Lung microvascular endothelial cell (primary cell): ENCODE data around the gene DNHD1. TPM values are rescaled to one million over a fixed set of nuclear protein-coding genes. Genes with fewer than 3 reads are reported as not detected.

Experiments used
- DNase-seq, 2 donors: peaks; one replicate each; pipeline versions ENCODE4 v3.0.0 to v3.0.0-alpha.2; 2010; ENCODE audit warnings: low read depth in 2 of 2
- total RNA-seq: library from RNA; depleted of rRNA; stranded (reverse); fragments of >200 nt; gene quantifications from 2 replicates; pipeline ENCODE4 v1.2.1, GENCODE V29; 2014

The DNHD1 gene
- total RNA-seq, 1 donor from 2014 or later = 1.6 TPM

DNA sequence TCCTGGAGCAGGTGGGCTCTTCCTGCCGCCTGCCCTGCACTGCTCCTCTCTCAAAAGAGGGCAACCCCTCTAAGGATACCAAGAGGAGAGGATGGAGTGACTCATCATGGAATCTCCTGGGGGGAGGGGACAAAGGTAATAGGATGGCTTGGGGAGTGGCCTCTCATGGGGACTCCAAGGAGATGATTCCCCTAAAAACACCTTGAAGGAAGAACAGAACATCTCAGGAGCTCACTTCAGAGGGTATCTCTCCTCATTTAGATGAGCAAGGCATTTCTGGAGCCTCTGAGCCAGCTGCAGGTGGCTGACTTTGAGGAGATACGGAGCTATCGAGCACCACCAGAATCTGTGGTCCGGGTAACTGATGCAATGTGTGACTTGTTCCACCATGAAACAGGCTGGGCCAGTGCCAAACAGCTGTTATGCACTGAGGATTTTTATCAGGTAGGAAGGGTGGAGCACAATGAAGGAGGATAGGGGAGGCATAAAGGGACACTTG lies 66.1 kb downstream of the DNHD1 start:
- no peak for DNase-seq

DNA sequence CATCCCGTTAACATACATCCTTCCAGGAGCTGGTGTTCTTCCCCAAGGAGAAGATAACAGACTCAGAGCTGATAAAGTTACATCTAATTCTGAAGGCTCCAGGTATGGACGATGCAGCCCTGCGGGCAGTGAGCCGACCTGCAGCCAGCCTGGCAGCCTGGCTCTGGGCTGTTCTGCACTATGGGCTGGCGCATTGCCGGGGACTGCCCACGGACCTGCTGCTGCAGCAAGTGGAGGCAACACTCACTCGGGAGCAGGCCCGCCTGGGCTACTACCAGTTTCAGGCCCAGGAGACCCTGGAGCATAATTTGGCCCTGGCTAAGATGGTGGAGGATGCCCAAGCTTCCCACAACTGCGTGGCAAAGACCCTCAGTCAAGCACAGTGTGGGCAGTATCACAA lies 66.6 kb downstream of the DNHD1 start:
- no peak for DNase-seq

DNA sequence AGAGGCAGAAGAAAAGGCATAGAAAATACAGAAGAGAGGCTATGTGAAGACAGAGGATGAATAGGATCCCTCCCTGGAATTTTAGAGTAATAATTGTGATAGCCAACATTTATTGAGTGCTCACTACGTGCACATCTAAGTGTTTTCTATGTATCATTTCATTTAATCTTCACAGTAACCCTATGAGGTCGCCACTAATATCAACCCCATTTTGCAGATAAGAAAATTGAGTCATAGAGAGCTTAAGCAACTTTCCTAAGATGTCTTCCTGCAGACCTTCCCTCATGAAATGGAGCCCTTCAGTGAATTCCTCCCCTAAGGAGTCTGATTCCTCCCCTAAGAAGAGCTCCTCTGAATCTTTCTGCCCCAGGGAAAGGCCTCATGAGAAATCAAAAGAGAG lies 68.2 kb downstream of the DNHD1 start:
- no peak for DNase-seq

DNA sequence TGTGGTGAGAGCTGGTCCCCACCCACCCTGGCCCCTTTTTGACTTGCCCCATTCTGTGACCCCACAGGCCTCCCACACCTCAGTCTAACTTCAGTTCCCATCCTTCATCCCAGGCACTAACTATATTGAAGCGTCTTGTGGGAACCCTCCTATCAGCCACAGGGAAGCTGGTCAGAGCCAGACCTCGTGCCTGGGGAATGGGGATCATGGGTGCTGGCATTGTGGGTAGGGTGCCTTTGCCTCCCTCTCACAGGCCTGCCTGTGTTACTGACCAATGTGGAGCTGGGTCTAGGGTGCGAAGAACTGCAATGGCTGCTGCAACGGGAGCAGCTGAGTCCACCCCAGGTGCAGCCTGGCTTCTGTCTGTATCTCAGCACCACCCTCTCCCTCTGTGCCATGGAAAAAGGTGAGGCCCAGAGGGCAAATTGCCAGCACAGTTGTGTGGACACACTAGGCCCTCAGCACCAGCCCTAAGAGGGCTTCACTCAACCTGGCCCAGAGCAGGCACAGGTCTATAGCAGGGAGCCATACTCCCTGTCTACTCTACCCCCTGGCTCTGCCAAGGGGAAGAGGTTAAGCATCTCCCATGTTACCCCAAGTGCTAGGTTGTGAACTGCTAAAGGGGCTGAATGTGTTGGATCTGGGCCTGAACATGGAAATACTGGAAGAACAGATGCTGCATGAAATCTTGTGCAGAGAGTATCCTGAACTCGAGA lies 69.1 kb downstream of the DNHD1 start:
- no peak for DNase-seq

DNA sequence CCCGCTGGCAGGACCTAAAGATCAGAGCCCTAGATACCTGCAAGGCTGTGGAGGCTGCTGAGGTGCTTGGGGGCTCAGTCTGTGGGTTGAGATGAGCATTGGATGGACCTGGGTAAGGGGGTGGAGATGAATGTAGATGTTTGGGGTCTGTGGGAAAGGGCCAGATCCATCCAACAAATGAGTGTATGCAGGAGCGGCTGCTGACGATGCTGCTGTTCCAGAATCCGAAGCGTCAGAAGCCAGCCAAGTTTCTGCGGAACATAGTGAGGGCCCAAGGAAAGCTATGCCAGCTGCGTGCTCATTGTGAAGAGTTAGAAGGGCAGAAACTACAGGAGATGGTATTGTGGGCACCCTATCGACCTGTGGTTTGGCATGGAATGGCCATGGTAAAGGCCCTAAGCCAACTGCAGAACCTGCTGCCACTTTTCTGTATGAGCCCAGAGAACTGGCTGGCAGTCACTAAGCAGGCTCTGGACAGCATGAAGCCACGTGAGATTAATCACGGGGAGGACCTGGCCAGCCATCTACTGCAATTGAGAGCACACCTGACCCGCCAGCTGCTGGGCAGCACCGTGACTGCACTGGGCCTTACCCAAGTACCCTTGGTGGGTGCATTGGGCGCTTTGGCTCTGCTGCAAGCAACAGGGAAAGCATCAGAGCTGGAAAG lies 69.8 kb downstream of the DNHD1 start:
- no peak for DNase-seq

DNA sequence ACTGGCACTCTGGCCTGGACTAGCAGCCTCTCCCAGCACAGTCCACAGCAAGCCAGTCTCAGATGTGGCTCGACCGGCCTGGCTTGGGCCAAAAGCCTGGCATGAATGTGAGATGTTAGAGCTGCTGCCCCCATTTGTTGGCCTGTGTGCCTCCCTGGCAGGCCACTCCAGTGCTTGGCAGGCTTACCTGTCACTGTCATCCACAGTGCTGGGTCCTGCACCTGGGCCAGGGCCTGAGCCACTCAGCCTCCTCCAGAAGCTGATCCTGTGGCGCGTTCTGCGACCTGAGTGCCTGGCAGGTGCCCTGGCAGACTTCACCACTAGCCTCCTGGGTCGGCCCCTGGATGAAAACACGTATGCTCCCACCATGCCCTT lies 70.3 kb downstream of the DNHD1 start:
- DNase-seq = no peak

DNA sequence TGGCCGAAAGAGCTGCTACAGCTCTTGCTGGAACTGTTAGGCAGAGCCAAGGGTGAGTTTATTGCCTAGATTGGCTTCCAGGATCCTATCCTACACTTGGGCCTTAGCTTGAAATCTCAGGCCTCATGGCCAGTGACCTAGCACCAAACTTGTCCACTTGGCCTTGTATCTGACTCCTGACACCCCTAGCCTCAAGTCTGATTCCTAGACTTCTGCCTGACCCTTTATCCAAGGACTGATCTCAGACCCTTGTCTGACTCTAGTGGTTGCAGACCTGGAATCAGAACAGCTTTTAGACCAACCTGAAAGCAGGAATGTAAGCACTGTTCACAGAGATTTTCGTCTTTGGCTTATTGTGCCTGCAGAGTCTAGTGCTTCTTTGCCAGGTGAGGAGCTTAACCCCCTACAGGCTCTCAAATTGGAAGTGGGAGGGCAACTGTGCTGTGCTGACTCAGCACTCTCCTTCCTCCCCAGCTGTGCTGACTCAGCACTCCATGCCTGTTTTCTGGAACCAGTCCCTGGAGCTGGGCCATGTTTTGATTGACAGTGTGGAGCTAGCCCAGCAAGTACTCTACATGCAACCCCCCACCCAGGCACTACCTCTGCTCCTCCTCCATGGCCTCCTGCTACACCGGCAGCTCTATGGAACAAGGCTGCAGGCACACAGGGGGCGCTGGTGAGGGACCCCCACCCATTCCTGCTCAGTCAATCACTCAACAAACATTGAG lies 71.3 kb downstream of the DNHD1 start:
- DNase-seq = peak; percentile 80 to 84

DNA sequence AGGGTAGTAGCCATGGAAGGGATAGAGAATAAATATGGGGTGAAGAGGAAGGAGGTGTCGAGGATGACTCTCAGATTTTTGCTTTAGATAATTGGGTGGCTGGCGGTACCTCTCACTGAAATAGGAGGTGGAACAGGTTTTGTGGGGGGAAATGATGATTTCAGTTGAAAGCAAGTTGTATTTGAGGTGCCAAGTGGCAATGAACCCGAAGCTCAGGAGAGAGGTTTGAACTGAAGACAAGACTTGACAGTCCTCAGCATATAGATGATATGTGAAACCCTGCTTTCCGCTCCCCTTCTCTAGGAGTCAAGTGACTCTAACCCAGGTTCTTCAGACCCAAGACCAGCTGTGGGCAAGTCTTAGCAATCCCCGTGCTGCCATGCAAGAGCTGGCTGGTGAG lies 72.6 kb downstream of the DNHD1 start:
- DNase-seq = no peak

DNA sequence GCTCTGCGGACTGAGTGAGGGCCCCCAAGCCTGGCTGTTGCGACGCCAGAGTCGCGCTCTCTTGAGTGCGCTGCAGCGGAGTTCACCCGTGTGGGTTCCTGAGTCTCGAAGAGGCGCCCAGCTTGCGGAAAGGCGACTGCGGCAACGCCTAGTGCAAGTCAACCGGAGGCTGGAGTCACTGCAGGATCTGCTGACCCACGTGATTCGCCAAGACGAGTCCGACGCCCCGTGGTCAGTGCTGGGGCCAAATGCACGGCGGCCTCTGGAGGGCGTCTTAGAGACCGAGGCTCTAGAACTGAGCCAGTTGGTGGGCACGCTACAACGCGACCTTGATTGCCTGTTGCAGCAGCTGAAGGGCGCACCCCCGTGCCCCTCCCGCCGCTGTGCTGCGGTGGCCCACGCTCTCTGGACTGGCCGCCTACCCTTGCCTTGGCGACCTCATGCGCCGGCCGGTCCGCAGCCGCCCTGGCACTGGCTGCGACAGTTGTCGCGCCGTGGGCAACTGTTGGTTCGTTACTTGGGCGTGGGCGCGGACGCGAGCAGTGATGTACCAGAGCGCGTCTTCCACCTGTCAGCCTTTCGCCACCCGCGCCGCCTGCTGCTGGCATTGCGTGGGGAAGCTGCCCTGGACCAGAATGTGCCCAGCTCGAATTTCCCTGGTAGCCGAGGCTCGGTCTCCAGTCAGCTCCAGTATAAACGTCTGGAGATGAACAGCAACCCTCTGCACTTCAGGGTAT lies 73.8 kb downstream of the DNHD1 start:
- DNase-seq = no peak

DNA sequence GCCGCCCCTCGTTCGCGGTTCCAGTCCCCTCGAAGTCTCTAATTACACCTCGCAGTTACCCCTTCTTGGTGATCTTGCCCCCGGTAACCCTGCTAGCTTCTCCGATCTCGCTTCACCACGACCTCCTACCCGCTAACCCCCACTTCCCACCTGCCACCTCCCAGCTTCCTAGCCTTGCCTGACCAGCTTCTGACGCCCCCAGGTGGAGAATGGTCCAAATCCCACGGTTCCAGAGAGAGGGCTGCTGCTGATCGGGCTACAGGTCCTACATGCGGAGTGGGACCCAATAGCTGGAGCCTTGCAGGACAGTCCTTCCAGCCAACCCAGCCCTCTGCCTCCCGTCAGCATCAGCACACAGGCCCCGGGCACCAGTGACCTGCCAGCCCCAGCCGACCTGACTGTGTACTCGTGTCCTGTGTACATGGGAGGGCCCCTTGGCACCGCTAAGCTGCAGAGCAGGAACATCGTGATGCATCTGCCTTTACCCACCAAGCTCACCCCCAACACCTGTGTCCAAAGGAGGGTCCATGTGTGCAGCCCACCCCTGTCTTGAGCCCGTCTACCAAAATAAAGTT lies 74.4 kb downstream of the DNHD1 start:
- DNase-seq = no peak

DNA sequence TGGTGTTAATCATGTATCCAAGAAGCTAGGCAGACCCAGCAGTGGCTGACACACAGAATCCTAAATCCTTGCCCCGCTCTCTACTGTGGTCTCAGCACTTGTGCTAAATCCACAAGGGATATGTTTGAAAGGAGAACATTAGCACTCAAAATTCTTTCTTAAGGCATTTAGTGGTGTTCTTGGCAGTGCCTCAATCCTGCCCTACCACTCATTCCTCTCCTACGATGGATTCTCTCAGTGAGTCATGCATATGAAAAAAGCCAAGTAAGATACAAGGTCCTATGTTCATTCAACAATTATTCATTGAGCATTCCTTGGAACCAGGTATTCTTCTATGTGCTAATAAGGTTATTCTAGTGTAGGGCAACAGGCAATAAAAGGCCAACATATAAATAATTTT lies 75.1 kb downstream of the DNHD1 start:
- DNase-seq = peak in 1 of 2 donors; percentile 37

DNA sequence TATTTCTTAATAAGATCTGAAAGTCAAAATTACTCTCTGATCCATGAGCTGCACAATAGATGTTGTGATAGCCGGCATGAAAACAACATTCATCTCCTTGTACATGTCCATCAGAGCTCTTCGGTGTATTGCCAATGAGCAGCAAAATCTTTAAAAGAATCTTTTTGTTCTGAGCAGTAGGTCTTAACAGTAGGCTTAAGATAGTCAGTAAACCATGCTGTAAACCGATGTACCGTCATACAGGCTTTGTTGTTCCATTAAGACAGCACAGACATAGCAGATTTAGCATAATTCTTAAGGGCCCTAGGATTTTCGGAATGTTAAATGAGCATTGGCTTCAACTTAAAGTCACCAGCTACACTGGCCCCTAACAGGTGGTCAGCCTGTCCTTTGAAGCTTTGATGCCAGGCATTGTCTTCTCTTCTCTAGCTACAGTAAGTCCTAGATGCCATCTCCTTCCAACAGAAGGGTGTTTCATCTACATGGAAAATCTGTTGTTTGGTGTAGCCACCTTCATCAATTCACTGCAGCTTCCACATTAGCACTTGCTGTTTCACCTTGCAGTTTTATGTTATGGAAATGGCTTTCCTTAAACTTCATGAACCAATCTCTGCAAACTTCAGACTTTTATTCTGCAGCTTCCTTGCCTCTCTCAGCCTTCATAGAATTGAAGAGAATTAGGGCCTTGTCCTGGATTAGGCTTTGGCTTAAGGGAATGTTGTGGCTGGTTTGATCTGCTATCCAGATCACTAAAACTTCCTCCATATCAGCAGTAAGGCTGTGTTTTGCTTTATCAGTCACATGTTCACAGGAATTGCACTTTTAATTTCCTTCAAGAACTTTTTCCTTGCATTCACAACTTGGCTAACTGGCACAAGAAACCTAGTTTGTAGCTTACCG lies 78.0 kb downstream of the DNHD1 start:
- no peak for DNase-seq

DNA sequence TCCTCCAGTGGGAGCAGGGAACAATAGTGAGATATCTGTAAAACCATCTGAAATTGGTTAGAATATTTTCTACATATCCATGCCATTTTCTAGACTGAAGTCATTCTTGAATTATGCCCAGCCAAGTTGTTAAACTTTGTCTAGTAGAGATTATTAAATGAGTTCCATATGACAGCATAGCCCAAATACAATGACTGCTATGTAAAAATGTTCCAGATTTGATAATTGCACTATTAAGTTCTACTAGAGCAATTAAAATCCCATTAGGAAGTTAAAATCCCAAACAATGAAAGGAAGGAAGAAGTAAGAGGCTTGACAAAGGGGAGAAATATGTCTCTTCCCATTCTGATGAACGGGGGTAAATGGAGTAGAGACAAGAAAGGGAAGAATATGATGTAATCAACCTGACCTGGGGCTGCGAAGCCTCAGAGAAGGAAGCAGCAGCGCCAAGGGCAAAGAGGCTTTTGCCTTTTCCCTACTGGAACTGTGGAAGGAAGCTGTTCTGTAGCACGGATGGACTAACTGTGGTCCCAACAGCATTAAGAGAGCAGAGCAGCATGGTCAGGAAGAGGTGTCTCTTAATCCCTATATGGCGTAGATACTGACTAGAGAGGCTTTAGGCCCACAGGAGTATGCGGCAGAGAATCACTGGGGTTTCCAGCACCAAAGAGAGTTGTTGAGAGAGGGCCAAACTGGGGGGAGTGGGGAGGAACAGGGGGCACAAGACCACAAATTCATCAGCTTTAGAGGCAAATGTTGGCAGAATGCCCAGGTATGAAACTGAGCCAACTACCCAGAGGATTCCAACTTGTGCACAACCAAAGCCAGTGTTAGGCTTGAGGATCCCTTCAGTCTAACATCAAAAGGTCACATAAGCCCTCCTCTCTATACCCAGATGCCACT lies 79.6 kb downstream of the DNHD1 start:
- peak; percentile 75 to 77 for DNase-seq

DNA sequence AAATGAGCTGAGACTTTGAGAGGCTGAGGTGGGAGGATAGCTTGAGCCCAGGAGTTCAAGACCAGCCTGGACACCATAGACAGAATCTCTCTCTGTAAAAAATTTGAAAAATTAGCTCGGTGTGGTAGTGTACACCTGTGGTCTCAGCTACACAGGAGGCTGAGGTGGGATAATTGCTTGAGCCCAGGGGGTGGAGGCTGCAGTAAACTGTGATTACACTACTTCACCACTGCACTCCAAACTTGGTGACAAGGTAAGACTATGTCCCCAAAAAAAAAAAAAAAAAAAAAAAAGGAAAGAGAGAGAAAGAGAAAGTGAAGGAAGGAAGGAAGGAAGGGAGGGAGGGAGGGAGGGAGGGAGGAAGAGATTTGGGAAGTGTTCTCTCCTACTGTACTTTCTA lies 81.1 kb downstream of the DNHD1 start:
- no peak for DNase-seq

DNA sequence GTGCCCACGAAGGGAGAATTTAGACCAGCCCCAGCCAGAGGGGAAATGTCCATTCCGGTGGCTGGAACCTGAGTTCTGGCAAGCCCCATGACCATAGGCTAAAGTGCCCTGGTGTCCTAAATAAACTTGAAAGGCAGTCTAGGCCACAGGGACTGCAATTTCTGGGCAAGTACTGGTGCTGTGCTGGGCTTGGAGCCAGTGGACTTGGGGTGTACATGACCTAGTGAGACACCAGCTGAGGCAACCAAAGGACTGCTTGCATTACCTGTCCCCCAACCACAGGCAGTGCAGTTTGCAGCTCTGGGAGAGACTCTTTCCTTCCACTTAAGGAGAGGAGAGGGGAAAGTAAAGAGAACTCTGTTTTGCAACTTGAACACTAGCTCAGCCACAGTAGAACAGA lies 82.6 kb downstream of the DNHD1 start:
- DNase-seq = no peak

DNA sequence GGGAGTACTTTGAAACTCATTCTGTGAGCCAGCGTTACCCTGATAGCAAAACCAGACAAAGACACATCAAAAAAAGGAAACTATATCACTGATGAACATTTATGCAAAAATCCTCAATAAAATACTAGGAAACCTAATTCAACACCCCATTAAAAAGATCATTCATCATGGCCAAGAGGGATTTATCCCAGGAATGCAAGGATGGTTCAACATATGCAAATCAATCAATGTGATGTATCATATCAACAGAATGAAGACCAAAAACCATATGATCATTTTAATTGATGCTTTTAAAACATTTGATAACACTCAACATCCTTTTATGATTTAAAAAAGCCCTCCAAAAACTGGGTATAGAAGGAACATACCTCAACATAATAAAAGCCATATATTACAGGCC lies 86.5 kb downstream of the DNHD1 start:
- DNase-seq = no peak

DNA sequence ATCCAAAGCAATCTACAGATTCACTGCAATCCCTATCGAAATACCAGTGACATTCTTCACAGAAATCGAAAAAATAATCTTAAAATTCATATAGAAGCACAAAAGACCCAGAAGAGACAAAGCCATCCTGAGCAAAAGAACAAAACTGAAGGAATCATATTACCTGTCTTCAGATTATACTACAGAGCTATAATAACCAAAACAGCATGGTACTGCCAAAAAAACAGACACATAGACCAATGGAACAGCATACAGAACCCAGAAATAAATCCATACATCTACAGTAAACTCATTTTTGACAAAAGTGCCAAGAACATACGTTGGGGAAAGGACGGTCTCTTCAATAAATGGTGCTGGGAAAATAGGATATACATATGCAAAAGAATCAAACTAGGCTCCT lies 87.4 kb downstream of the DNHD1 start:
- DNase-seq = no peak

DNA sequence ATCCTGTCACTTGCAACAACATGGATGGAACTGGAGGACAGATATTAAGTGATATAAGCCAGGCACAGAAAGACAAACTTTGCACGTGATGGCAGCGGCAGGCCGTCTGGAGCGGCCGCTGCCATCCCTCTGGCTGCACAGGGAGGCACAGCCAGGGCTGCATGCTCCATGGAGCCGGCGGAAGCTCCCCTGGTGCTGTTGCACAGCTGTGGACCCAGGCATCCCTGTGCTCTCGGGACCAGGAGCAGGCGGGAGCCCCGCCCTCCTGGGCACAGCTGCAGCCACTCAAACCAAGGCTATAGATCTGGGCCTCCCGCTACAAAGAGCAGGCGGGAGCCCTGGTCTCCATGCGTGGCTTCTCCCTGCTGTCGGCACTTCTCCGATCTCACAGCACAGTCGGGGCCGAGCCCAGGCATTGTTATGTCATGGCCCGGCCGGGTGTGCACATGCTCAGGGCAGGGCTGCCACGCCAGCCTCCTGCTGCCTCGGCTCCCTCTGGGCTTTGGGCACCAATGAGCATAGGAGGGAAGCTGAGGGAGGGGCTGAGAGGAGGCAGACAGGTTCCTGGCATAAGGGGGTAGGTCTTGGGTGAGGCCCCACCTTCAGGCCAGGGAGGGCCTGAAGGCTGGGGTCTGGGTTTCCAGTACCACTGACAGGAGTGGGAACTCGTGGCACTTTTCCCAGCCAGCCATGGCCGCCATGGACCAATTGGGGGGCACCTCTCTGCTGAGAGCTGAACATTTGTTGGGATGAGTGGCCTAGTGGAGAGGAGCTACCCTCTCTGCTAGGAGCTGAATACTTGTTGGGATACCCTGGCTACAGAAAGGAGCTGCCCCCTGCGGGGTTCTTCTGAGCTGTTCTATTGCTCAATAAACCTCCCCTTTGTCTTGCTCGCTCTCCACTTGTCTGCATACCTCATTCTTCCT lies 89.6 kb downstream of the DNHD1 start:
- no peak for DNase-seq
